Vagina (tissue), 2 donors: ENCODE results near the gene MYO1C. TPM values are rescaled to one million over a fixed set of nuclear protein-coding genes. Genes with fewer than 3 reads are reported as not detected.
"Not testable (repeated sequence)": the region's sequence is repeated elsewhere in the genome, so short reads cannot be mapped to it uniquely, and the experiment has no call there.

Source experiments
- DNase-seq, 2 donors: peaks; one replicate each; pipeline ENCODE4 v3.0.0-alpha.2; 2017; ENCODE audit errors: extremely low spot score in 2 of 2
- H3K27ac ChIP-seq: fragments of 200-600 bp; sonication (generic); one replicate; pipeline ENCODE4 v1.5.1; 2019
- H3K27me3 ChIP-seq: fragments of 200-600 bp; sonication (generic); one replicate; pipeline ENCODE4 v1.5.1; 2019
- H3K36me3 ChIP-seq, 2 donors: fragments of 200-600 bp; sonication (generic); one replicate each; pipeline ENCODE4 v1.5.1; 2017 to 2019
- H3K4me1 ChIP-seq: fragments of 200-600 bp; sonication (generic); one replicate; pipeline ENCODE4 v1.5.1; 2019
- H3K4me3 ChIP-seq, 2 donors: fragments of 200-600 bp; sonication (generic); 1 replicate in 1 of 2; 2 replicates in 1 of 2; pipeline ENCODE4 v1.5.1; 2016 to 2019
- H3K9me3 ChIP-seq: fragments of 200-600 bp; sonication (generic); one replicate; pipeline ENCODE4 v1.5.1; 2019
- POLR2A ChIP-seq, 2 donors: fragments of 450-650 bp; IDR thresholded peaks; one replicate each; pipeline ENCODE4 v1.6.1; 2017; ENCODE audit warnings: antibody characterized with exemption in 2 of 2, mild to moderate bottlenecking in 2 of 2, moderate library complexity in 2 of 2
- POLR2AphosphoS5 ChIP-seq, 2 donors: sonication (generic); formaldehyde crosslinking; IDR thresholded peaks; one replicate each; pipeline ENCODE4 v1.9.0; 2017; ENCODE audit warnings: antibody characterized with exemption in 2 of 2, mild to moderate bottlenecking in 2 of 2, low read depth in 1 of 2; ENCODE audit not compliant: insufficient read depth in 1 of 2
- intact Hi-C: fragments of 100-400 bp; cut with DNase I; formaldehyde crosslinking; loops from one replicate; pipeline ENCODE4 v1.15.1; 2023
- total RNA-seq: library from RNA; depleted of rRNA; stranded (reverse); fragments of >200 nt; gene quantifications from one replicate; pipeline ENCODE4 v1.2.3, GENCODE V29; 2016
- TF ChIP-seq, protein P1 (sequence below), 3 experiments: fragments of 450-650 bp in 2 of 3; fragments of 200-600 bp in 1 of 3; sonication (generic) in 1 of 3; IDR thresholded peaks; one replicate each; pipeline ENCODE4 v1.5.1; 2017 to 2019; ENCODE audit warnings: antibody characterized with exemption in 3 of 3, mild to moderate bottlenecking in 2 of 3, moderate library complexity in 2 of 3

Gene MYO1C
- total RNA-seq, 1 donor from 2014 or later, result 118 TPM

DNA sequence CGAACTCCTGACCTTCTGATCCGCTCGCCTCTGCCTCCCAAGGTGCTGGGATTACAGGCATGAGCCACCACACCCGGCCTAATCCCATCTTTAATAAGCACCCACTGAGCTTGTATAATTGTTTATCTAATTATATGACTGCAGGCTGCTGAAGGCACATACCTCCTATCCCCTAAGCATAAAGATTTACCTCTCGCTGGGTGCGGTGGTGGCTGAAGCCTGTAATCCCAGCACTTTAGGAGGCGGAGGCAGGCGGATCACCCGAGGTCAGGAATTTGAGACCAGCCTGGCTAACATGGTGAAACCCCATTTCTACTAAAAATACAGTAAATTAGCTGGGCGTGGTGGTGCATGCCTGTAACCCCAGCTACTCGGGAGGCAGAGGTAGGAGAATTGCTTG is 72.3 kb downstream of the MYO1C start:
- Histone ChIP-seq H3K9me3 (no peaks in the 10 kb centered on the region), H3K4me1 (peaks cover 7% of the 10 kb centered on the region), H3K27ac (no peak overlapping the region), H3K36me3 (peaks cover 0 to 31% of the 10 kb centered on the region in 2 donors), H3K27me3 (no peaks in the 10 kb centered on the region), H3K4me3 (no peak overlapping the region)
- no peak for TF ChIP-seq POLR2A (IDR thresholded peaks at IDR 0.05)
- TF ChIP-seq, protein P1, sequence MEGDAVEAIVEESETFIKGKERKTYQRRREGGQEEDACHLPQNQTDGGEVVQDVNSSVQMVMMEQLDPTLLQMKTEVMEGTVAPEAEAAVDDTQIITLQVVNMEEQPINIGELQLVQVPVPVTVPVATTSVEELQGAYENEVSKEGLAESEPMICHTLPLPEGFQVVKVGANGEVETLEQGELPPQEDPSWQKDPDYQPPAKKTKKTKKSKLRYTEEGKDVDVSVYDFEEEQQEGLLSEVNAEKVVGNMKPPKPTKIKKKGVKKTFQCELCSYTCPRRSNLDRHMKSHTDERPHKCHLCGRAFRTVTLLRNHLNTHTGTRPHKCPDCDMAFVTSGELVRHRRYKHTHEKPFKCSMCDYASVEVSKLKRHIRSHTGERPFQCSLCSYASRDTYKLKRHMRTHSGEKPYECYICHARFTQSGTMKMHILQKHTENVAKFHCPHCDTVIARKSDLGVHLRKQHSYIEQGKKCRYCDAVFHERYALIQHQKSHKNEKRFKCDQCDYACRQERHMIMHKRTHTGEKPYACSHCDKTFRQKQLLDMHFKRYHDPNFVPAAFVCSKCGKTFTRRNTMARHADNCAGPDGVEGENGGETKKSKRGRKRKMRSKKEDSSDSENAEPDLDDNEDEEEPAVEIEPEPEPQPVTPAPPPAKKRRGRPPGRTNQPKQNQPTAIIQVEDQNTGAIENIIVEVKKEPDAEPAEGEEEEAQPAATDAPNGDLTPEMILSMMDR (IDR thresholded peaks at IDR 0.05), result no peak
- no peak for TF ChIP-seq POLR2AphosphoS5 (IDR thresholded peaks at IDR 0.05; ENCODE audit: insufficient read depth in 1 of 2, low read depth in 1 of 2)
- DNase-seq, result no peak
- intact Hi-C loops, result no loop called here

DNA sequence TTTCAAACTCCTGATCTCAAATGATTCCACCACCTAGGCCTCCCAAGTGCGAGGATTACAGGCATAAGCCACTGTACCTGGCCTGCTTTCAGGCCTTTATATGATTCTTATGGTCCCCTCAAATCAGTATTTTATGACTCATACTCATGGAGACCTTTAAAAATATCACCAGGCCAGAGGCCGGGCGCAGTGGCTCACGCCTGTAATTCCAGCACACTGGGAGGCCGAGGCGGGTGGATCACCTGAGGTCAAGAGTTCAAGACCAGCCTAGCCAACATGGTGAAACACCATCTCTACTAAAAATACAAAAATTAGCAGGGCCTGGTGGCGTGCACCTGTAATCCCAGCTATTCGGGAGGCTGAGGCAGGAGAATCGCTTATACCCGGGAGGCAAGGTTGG is 74.0 kb downstream of the MYO1C start:
- peaks cover 0 to 31% of the 10 kb centered on the region in 2 donors for H3K36me3 ChIP-seq
- H3K4me3 ChIP-seq, H3K9me3 ChIP-seq, H3K27ac ChIP-seq, DNase-seq, H3K27me3 ChIP-seq, intact Hi-C loops, H3K4me1 ChIP-seq: not testable (repeated sequence)

DNA sequence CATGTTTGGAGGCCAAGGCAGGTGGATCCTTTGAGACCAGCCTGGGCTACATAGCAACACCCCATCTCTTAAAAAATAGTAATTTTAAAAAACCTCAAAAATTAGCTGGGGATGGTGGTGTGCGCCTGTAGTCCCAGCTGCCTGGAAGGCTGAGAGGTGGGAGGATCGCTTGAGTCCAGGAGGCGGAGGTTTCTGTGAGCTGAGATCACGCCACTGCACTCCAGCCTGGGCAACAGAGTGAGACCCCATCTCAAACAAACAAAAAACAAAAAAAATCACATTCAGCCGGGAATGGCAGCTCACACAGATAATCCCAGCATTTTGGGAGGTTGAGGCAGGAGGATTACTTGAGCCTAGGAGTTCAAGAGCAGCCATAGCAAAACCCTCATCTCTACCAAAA is 76.1 kb downstream of the MYO1C start:
- no peak for DNase-seq
- TF ChIP-seq POLR2A (IDR thresholded peaks at IDR 0.05), result no peak
- no peak for TF ChIP-seq POLR2AphosphoS5 (IDR thresholded peaks at IDR 0.05; ENCODE audit: insufficient read depth in 1 of 2, low read depth in 1 of 2)
- TF ChIP-seq, protein P1 (IDR thresholded peaks at IDR 0.05), result no peak
- peaks cover 0 to 17% of the 10 kb centered on the region in 2 donors for H3K36me3 ChIP-seq
- intact Hi-C loops, result no loop called here
- H3K27ac ChIP-seq, result no peak overlapping the region
- H3K9me3 ChIP-seq, result no peaks in the 10 kb centered on the region
- H3K4me1 ChIP-seq, result peaks cover 9% of the 10 kb centered on the region
- H3K4me3 ChIP-seq, result no peak overlapping the region
- no peaks in the 10 kb centered on the region for H3K27me3 ChIP-seq

DNA sequence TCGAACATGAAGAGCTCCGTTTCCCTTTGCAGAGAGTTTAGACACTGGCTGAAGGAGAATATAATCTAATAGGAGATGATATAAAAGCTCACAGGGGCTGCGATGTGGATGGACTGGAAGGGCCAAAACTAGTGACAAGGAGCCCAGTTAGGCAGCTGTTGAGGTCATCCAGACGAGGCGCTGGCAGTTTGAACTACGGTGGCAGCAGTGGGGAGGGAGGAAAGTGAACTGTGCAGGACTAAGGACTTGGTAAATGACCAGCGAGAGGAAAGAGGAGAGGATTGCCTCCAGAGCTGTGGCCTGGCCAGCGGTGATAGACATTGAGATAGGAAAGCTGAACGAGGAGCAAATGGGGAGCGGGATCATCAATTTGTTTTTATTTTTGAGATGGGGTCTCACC is 77.9 kb downstream of the MYO1C start:
- no peak overlapping the region for H3K27ac ChIP-seq
- DNase-seq, result no peak
- no peak overlapping the region for H3K4me3 ChIP-seq
- TF ChIP-seq POLR2A (IDR thresholded peaks at IDR 0.05) (no peak), POLR2AphosphoS5 (IDR thresholded peaks at IDR 0.05; ENCODE audit: insufficient read depth in 1 of 2, low read depth in 1 of 2) (no peak)
- TF ChIP-seq, protein P1 (IDR thresholded peaks at IDR 0.05), result no peak
- no peaks in the 10 kb centered on the region for H3K9me3 ChIP-seq
- intact Hi-C loops, result no loop called here
- peaks cover 9% of the 10 kb centered on the region for H3K4me1 ChIP-seq
- no peaks in the 10 kb centered on the region for H3K27me3 ChIP-seq
- H3K36me3 ChIP-seq, result no peaks in the 10 kb centered on the region

Other genes with a start within 250 kb of the MYO1C start
- not detected for gene BHLHA9, start 222.2 kb downstream of the MYO1C start, total RNA-seq
- 9.8 TPM for gene TRARG1, start 213.0 kb downstream of the MYO1C start, total RNA-seq
- 487 TPM for gene YWHAE, start 92.5 kb downstream of the MYO1C start, total RNA-seq
- gene CRK, start 36.5 kb downstream of the MYO1C start, total RNA-seq, result 57.5 TPM
- 96.0 TPM for gene INPP5K, start 23.9 kb upstream of the MYO1C start, total RNA-seq
- gene PITPNA, start 70.1 kb upstream of the MYO1C start, total RNA-seq, result 46.4 TPM
- gene SLC43A2, start 136.1 kb upstream of the MYO1C start, total RNA-seq, result 5.2 TPM
- 26.3 TPM for gene SCARF1, start 153.0 kb upstream of the MYO1C start, total RNA-seq
- 7.1 TPM for gene RILP, start 157.2 kb upstream of the MYO1C start, total RNA-seq
- 247 TPM for gene PRPF8, start 192.2 kb upstream of the MYO1C start, total RNA-seq
- 10.8 TPM for gene TLCD2, start 217.7 kb upstream of the MYO1C start, total RNA-seq
- gene WDR81, start 232.0 kb upstream of the MYO1C start, total RNA-seq, result 57.2 TPM